Activated CD8-positive, alpha-beta T cell treated with anti-CD3 and anti-CD28 coated beads for 36 hours (primary cell): Measurements from ENCODE around the gene RPL35. TPM values are rescaled to one million over a fixed set of nuclear protein-coding genes. Genes with fewer than 3 reads are reported as not detected.
A peak's percentile ranks its signal among the peaks of the same experiment; 100 is the strongest.
"Not testable (repeated sequence)": the region's sequence is repeated elsewhere in the genome, so short reads cannot be mapped to it uniquely, and the experiment has no call there.

Source experiments
- ATAC-seq: fragments of 200-7000 bp; cut with Tn5 transposase; one replicate; pipeline ENCODE4 v1.10.0; 2021; ENCODE audit warnings: mild to moderate bottlenecking, moderate library complexity
- CTCF ChIA-PET: fragments of 350-600 bp; sonication (Branson Sonifier 250); formaldehyde crosslinking; loops from one replicate; lab custom pipeline; 2021; ENCODE audit warnings: antibody characterized with exemption; lab: Charles Lee
- POLR2A ChIA-PET: fragments of 350-600 bp; sonication (Branson Sonifier 250); formaldehyde crosslinking; loops from one replicate; lab custom pipeline; 2021; ENCODE audit warnings: antibody characterized with exemption; lab: Charles Lee
- DNase-seq: peaks from one replicate; pipeline ENCODE4 v3.0.0-alpha.2; 2020
- H3K27ac Mint-ChIP-seq: one replicate; pipeline ENCODE4 v1.8.0; 2021; ENCODE audit warnings: mild to moderate bottlenecking, mixed read lengths
- H3K27me3 Mint-ChIP-seq: one replicate; pipeline ENCODE4 v1.8.0; 2021; ENCODE audit warnings: mixed read lengths
- H3K36me3 Mint-ChIP-seq: one replicate; pipeline ENCODE4 v1.8.0; 2021; ENCODE audit warnings: low read depth, mixed read lengths
- H3K4me1 Mint-ChIP-seq: one replicate; pipeline ENCODE4 v1.8.0; 2021; ENCODE audit warnings: low read depth, mixed read lengths
- H3K4me3 Mint-ChIP-seq: one replicate; pipeline ENCODE4 v1.8.0; 2021; ENCODE audit warnings: mild to moderate bottlenecking, moderate library complexity, mixed read lengths
- H3K9me3 Mint-ChIP-seq: one replicate; pipeline ENCODE4 v1.8.0; 2021; ENCODE audit warnings: mixed read lengths
- CTCF ChIP-seq: fragments of 200-600 bp; IDR thresholded peaks from one replicate; pipeline ENCODE4 v1.8.0; 2022; ENCODE audit warnings: antibody characterized with exemption, mild to moderate bottlenecking
- intact Hi-C: fragments of 100-400 bp; cut with micrococcal nuclease; formaldehyde crosslinking; loops from one replicate; pipeline ENCODE4 v1.10.0; 2022
- total RNA-seq, 2 experiments: library from RNA; stranded (reverse); gene quantifications; one replicate each; pipeline ENCODE4 v1.2.3, GENCODE V29; 2021

Gene RPL35
- total RNA-seq, 2 experiments from 2014 or later = 2,301 to 2,341 TPM

- Mint-ChIP-seq H3K36me3 (peaks cover 9% of the 10 kb centered on the region), H3K9me3 (no peaks in the 10 kb centered on the region), H3K27me3 (peaks cover 19% of the 10 kb centered on the region), H3K27ac (no peak within 1 kb of the TSS), H3K4me1 (peaks cover 20% of the 10 kb centered on the region), H3K4me3 (peak within 1 kb of the TSS; percentile 46)
- DNase-seq (peak; percentile 91), ATAC-seq (peak; percentile 81)
- CTCF ChIA-PET = interaction anchor here (0.5 to 10.3 kb wide), 51 partner anchors 10 to 448 kb away, joined by 3 to 431 read pairs (median 4); partner anchors contain the start of genes ARPC5L, NR6A1, OLFML2A and RPL35
- POLR2A ChIA-PET = interaction anchor here (0.7 to 12.4 kb wide), 7 partner anchors 8 to 389 kb away, joined by 3 to 280 read pairs (median 5); partner anchors contain the start of genes ARPC5L, NR6A1 and RPL35
- TF ChIP-seq CTCF = peak; percentile 100
- intact Hi-C loops = loop anchor here (1.0 kb wide), 1 partner anchor 79 kb away; no protein-coding TSS in a partner anchor
These were observed 8.8 kb downstream of the RPL35 start, which contains the start of gene WDR38 for GRCh38 chr9:124852829-124853531. Gene WDR38 (plus strand): TSS chr9:124853460. CDS start chr9:124853532, 72 bp downstream.

GRCh38 chr9:124852121-124852828 lies 9.5 kb downstream of the RPL35 start:
- H3K9me3 Mint-ChIP-seq = no peaks in the 10 kb centered on the region
- H3K27me3 Mint-ChIP-seq = peaks cover 24% of the 10 kb centered on the region
- ATAC-seq = no peak
- no peak for DNase-seq
- intact Hi-C loops = no loop called here
- ChIA-PET POLR2A (interaction anchor here (0.7 to 12.4 kb wide), 5 partner anchors 9 to 389 kb away, joined by 3 to 280 read pairs (median 5); partner anchors contain the start of gene NR6A1), CTCF (interaction anchor here (0.6 to 10.3 kb wide), 29 partner anchors 10 to 448 kb away, joined by 3 to 431 read pairs (median 5); partner anchors contain the start of genes ARPC5L, NR6A1, OLFML2A and RPL35)
- H3K27ac Mint-ChIP-seq = no peak overlapping the region
- peaks cover 2% of the 10 kb centered on the region for H3K36me3 Mint-ChIP-seq
- peaks cover 13% of the 10 kb centered on the region for H3K4me1 Mint-ChIP-seq
- TF ChIP-seq CTCF = no peak
- peak overlapping the region; percentile 46 for H3K4me3 Mint-ChIP-seq

GRCh38 chr9:124849801-124850200 lies 12.0 kb downstream of the RPL35 start:
- TF ChIP-seq CTCF = no peak
- DNase-seq (no peak), ATAC-seq (no peak)
- ChIA-PET CTCF (interaction anchor here (1.1 to 10.3 kb wide), 3 partner anchors 54 to 139 kb away, joined by 3 to 431 read pairs (median 3); partner anchors contain the start of genes NR6A1 and OLFML2A), POLR2A (interaction anchor here (1.4 kb wide), 1 partner anchor 9 kb away, joined by 3 read pairs; no protein-coding TSS in a partner anchor)
- no peak overlapping the region for H3K4me3 Mint-ChIP-seq
- H3K36me3 Mint-ChIP-seq = no peaks in the 10 kb centered on the region
- peaks cover 7% of the 10 kb centered on the region for H3K4me1 Mint-ChIP-seq
- intact Hi-C loops = no loop called here
- peaks cover 24% of the 10 kb centered on the region for H3K27me3 Mint-ChIP-seq
- H3K27ac Mint-ChIP-seq = no peak overlapping the region
- no peaks in the 10 kb centered on the region for H3K9me3 Mint-ChIP-seq

- no peak overlapping the region for H3K4me3 Mint-ChIP-seq
- CTCF ChIA-PET = interaction anchor here (1.0 to 1.7 kb wide), 3 partner anchors 10 to 72 kb away, joined by 3 to 4 read pairs (median 3); partner anchors contain the start of gene OLFML2A
These were observed 14.8 kb downstream of the RPL35 start for GRCh38 chr9:124846969-124847368.

GRCh38 chr9:124846467-124846866 lies 15.3 kb downstream of the RPL35 start:
- peaks cover 22% of the 10 kb centered on the region for H3K27me3 Mint-ChIP-seq
- H3K27ac Mint-ChIP-seq, H3K36me3 Mint-ChIP-seq, H3K9me3 Mint-ChIP-seq, ATAC-seq, H3K4me3 Mint-ChIP-seq, H3K4me1 Mint-ChIP-seq, intact Hi-C loops, DNase-seq: not testable (repeated sequence)
- ChIA-PET CTCF (interaction anchor here (1.0 to 1.7 kb wide), 2 partner anchors 10 to 71 kb away, joined by 3 to 4 read pairs; no protein-coding TSS in a partner anchor), POLR2A (interaction anchor here (1.3 kb wide), 1 partner anchor 10 kb away, joined by 3 read pairs; no protein-coding TSS in a partner anchor)

More at GRCh38 chr9:124846969-124847368, 14.8 kb downstream of the RPL35 start:
- no peaks in the 10 kb centered on the region for H3K9me3 Mint-ChIP-seq
- H3K4me1 Mint-ChIP-seq = no peaks in the 10 kb centered on the region
- H3K36me3 Mint-ChIP-seq = no peaks in the 10 kb centered on the region
- DNase-seq (no peak), ATAC-seq (no peak)
- H3K27me3 Mint-ChIP-seq = peaks cover 22% of the 10 kb centered on the region
- no peak for TF ChIP-seq CTCF
- intact Hi-C loops = no loop called here
- no peak overlapping the region for H3K27ac Mint-ChIP-seq
- POLR2A ChIA-PET = interaction anchor here (1.3 kb wide), 1 partner anchor 9 kb away, joined by 3 read pairs; no protein-coding TSS in a partner anchor
